Kidney (tissue), 14 donors: ENCODE measurements around the gene KCNK5. TPM values are rescaled to one million over a fixed set of nuclear protein-coding genes. Genes with fewer than 3 reads are reported as not detected.

Source experiments
- DNase-seq, 5 donors: peaks; one replicate each; pipeline ENCODE4 v3.0.0-alpha.2; 2013 to 2020
- FAIRE-seq: peaks from 2 replicates; lab custom pipeline; 2012; peaks lifted over from hg19 to GRCh38; lab: Jason Lieb, UNC
- H3K27ac ChIP-seq, 2 donors: one replicate each; pipeline ENCODE4 v1.7.0; 2013; ENCODE audit warnings: low read depth in 2 of 2, low read length in 2 of 2, inconsistent platforms in 1 of 2
- H3K27me3 ChIP-seq: one replicate; pipeline ENCODE4 v1.7.1; 2013; ENCODE audit warnings: low read length, inconsistent platforms; ENCODE audit not compliant: control insufficient read depth, insufficient read depth
- H3K36me3 ChIP-seq, 3 donors: one replicate each; pipeline versions ENCODE4 v1.7.0 to v1.7.1; 2013; ENCODE audit warnings: low read length in 3 of 3, control low read depth in 1 of 3, inconsistent platforms in 1 of 3; ENCODE audit not compliant: insufficient read depth in 3 of 3, control insufficient read depth in 2 of 3
- H3K4me1 ChIP-seq, 3 donors: one replicate each; pipeline versions ENCODE4 v1.7.0 to v1.7.1; 2013; ENCODE audit warnings: low read length in 3 of 3, inconsistent platforms in 1 of 3, low read depth in 1 of 3; ENCODE audit not compliant: control insufficient read depth in 2 of 3, insufficient read depth in 2 of 3
- H3K4me3 ChIP-seq, 3 donors: one replicate each; pipeline versions ENCODE4 v1.7.0 to v1.8.1; 2013; ENCODE audit warnings: low read length in 3 of 3, control low read depth in 1 of 3, inconsistent platforms in 1 of 3
- H3K9ac ChIP-seq, 3 donors: one replicate each; pipeline versions ENCODE4 v1.7.0 to v1.7.1; 2013; ENCODE audit warnings: low read length in 3 of 3, control low read depth in 1 of 3, inconsistent platforms in 1 of 3
- H3K9me3 ChIP-seq, 3 donors: one replicate each; pipeline versions ENCODE4 v1.7.0 to v1.7.1; 2013; ENCODE audit warnings: low read length in 3 of 3, control low read depth in 1 of 3, inconsistent platforms in 1 of 3; ENCODE audit not compliant: control insufficient read depth in 2 of 3, insufficient read depth in 1 of 3
- CTCF ChIP-seq: IDR thresholded peaks from 3 replicates; pipeline ENCODE4 v1.5.1; 2012; ENCODE audit warnings: mild to moderate bottlenecking, moderate library complexity, borderline replicate concordance; ENCODE audit not compliant: insufficient read depth; ENCODE audit errors: extremely low read depth
- intact Hi-C: fragments of 100-400 bp; cut with DNase I; formaldehyde crosslinking; loops from one replicate; pipeline ENCODE4 v1.11.1; 2022
- polyA plus RNA-seq: library from polyadenylated mRNA; stranded (reverse); fragments of 350-450 nt; fragmentation: Illumina TruSeq; extraction: RNeasy Lipid Tissue Mini Kit (QIAGEN cat#74804); gene quantifications from one replicate; pipeline ENCODE4 v1.2.3, GENCODE V29; 2014; ENCODE audit warnings: low read depth, low replicate concordance; ENCODE audit not compliant: insufficient read depth
- total RNA-seq: library from RNA; stranded (reverse); fragmentation: NEBNext Ultra II Directional; extraction: Animal tissue kit (Norgen Biotek cat#: 25700); gene quantifications from one replicate; pipeline ENCODE4 v1.2.1, GENCODE V29; 2021
- donor health status: control.
- donor health status: control.
- donor health status: control.
- donor health status: control.
- donor health status: control.
- donor health status: DM: yes; HTN: yes; CAD: no.
- donor health status: Normal renal cell carcinoma (clear cell type).

The KCNK5 gene
- total and polyA plus RNA-seq, 2 donors from 2014 or later: 48.4 to 77.0 TPM

GRCh38 chr6:39189131-39189530, 40.1 kb downstream of the KCNK5 start:
- Histone ChIP-seq H3K4me1 (peaks cover 0 to 7% (median 1%) of the 10 kb centered on the region in 3 donors), H3K27me3 (no peaks in the 10 kb centered on the region), H3K27ac (no peak overlapping the region), H3K36me3 (peaks cover 0 to 23% (median 6%) of the 10 kb centered on the region in 3 donors), H3K4me3 (no peak overlapping the region), H3K9me3 (no peaks in the 10 kb centered on the region), H3K9ac (no peak overlapping the region)
- FAIRE-seq (no peak), DNase-seq (peak in 1 of 5 donors; percentile 45)
- intact Hi-C loops: no loop called here
- TF ChIP-seq CTCF: no peak

- peak in 1 of 5 donors; percentile 10 for DNase-seq
Observed at GRCh38 chr6:39188571-39188970, 40.7 kb downstream of the KCNK5 start.

GRCh38 chr6:39188098-39188450, 41.2 kb downstream of the KCNK5 start:
- TF ChIP-seq CTCF: no peak
- H3K27me3 ChIP-seq: no peaks in the 10 kb centered on the region
- no peaks in the 10 kb centered on the region for H3K9me3 ChIP-seq
- peaks cover 0 to 3% (median 0%) of the 10 kb centered on the region in 3 donors for H3K4me1 ChIP-seq
- intact Hi-C loops: no loop called here
- H3K9ac ChIP-seq: no peak overlapping the region
- DNase-seq: peak in 1 of 5 donors; percentile 3
- H3K36me3 ChIP-seq: peaks cover 0 to 18% (median 2%) of the 10 kb centered on the region in 3 donors
- H3K4me3 ChIP-seq: no peak overlapping the region
- no peak for FAIRE-seq
- H3K27ac ChIP-seq: no peak overlapping the region

More at GRCh38 chr6:39188571-39188970, 40.7 kb downstream of the KCNK5 start:
- FAIRE-seq: no peak
- no peak for TF ChIP-seq CTCF
- intact Hi-C loops: no loop called here
- no peaks in the 10 kb centered on the region for H3K27me3 ChIP-seq
- no peaks in the 10 kb centered on the region for H3K9me3 ChIP-seq
- no peak overlapping the region for H3K4me3 ChIP-seq
- peaks cover 0 to 5% (median 0%) of the 10 kb centered on the region in 3 donors for H3K4me1 ChIP-seq
- H3K27ac ChIP-seq: no peak overlapping the region
- peaks cover 0 to 18% (median 2%) of the 10 kb centered on the region in 3 donors for H3K36me3 ChIP-seq
- H3K9ac ChIP-seq: no peak overlapping the region
